RWPE1 (cell line): ENCODE measurements around the gene PHPT1.
"Not testable (repeated sequence)": the region's sequence is repeated elsewhere in the genome, so short reads cannot be mapped to it uniquely, and the experiment has no call there.

Source experiments
- CTCF ChIA-PET: fragments of 350-600 bp; sonication (Branson Sonifier 250); formaldehyde crosslinking; extraction: SDS; loops from one replicate; lab custom pipeline; 2021; lab: Yijun Ruan, JAX
- POLR2A ChIA-PET: fragments of 400-600 bp; formaldehyde crosslinking; extraction: SDS; loops from one replicate; lab custom pipeline; 2020; ENCODE audit warnings: antibody characterized with exemption; ENCODE audit not compliant: low non-redundant PET; lab: Yijun Ruan, JAX
- DNase-seq: peaks from one replicate; pipeline ENCODE4 v3.0.0; 2012; ENCODE audit warnings: low spot score
- H3K27ac ChIP-seq: fragments of 450-650 bp; 2 replicates; pipeline ENCODE4 v1.5.1; 2017
- CTCF ChIP-seq: fragments of 450-650 bp; conservative IDR thresholded peaks from 2 replicates; pipeline ENCODE4 v1.5.1; 2017; ENCODE audit warnings: low read depth, mild to moderate bottlenecking

PHPT1 gene

GRCh38 chr9:136831002-136831719 is 18.0 kb upstream of the PHPT1 start:
- POLR2A ChIA-PET = no interaction called here
- CTCF ChIA-PET = interaction anchor here (0.5 kb wide), 1 partner anchor 160 kb away, joined by 3 read pairs; no protein-coding TSS in a partner anchor

GRCh38 chr9:136831720-136832104 is 17.5 kb upstream of the PHPT1 start:
- DNase-seq = no peak
- ChIA-PET CTCF (interaction anchor here (0.5 to 0.7 kb wide), 3 partner anchors 11 to 106 kb away, joined by 3 read pairs; no protein-coding TSS in a partner anchor), POLR2A (interaction anchor here (0.6 kb wide), 1 partner anchor 26 kb away, joined by 3 read pairs; no protein-coding TSS in a partner anchor)
- peak overlapping the region; percentile 30 for H3K27ac ChIP-seq
- TF ChIP-seq CTCF = no peak

More at GRCh38 chr9:136831002-136831719, 18.0 kb upstream of the PHPT1 start:
- peak overlapping the region; percentile 3; the same call in 1 of the 2 replicates for H3K27ac ChIP-seq
- no peak for TF ChIP-seq CTCF
- no peak for DNase-seq

- peak overlapping the region; percentile 30 for H3K27ac ChIP-seq
- ChIA-PET CTCF (interaction anchor here (0.6 to 1.1 kb wide), 3 partner anchors 9 to 55 kb away, joined by 3 to 5 read pairs (median 3); partner anchors contain the start of gene AJM1), POLR2A (interaction anchor here (0.7 kb wide), 1 partner anchor 115 kb away, joined by 3 read pairs; no protein-coding TSS in a partner anchor)
These were observed 16.6 kb upstream of the PHPT1 start for GRCh38 chr9:136832581-136832980.

GRCh38 chr9:136833381-136834048 is 15.7 kb upstream of the PHPT1 start:
- POLR2A ChIA-PET = not testable (repeated sequence)
- peak overlapping the region; percentile 57 for H3K27ac ChIP-seq

More at GRCh38 chr9:136832581-136832980, 16.6 kb upstream of the PHPT1 start:
- TF ChIP-seq CTCF = no peak
- DNase-seq = no peak

GRCh38 chr9:136835162-136835931 is 13.9 kb upstream of the PHPT1 start:
- peak overlapping the region; percentile 42 for H3K27ac ChIP-seq
- ChIA-PET CTCF (interaction anchor here (0.6 to 1.6 kb wide), 5 partner anchors 8 to 345 kb away, joined by 3 to 6 read pairs (median 4); no protein-coding TSS in a partner anchor), POLR2A (no interaction called here)
- no peak for DNase-seq
- no peak for TF ChIP-seq CTCF

More at GRCh38 chr9:136833381-136834048, 15.7 kb upstream of the PHPT1 start:
- DNase-seq = not testable (repeated sequence)
- CTCF ChIA-PET = interaction anchor here (0.7 to 1.1 kb wide), 2 partner anchors 9 to 10 kb away, joined by 3 to 5 read pairs; partner anchors contain the start of gene AJM1

- POLR2A ChIA-PET = interaction anchor here (0.5 kb wide), 1 partner anchor 13 kb away, joined by 5 read pairs; no protein-coding TSS in a partner anchor
- CTCF ChIA-PET = interaction anchor here (0.7 to 1.6 kb wide), 4 partner anchors 7 to 198 kb away, joined by 3 to 6 read pairs (median 4); partner anchors contain the start of gene PAXX
- TF ChIP-seq CTCF = no peak
- H3K27ac ChIP-seq = peak overlapping the region; percentile 42
- DNase-seq = no peak
These were observed 13.0 kb upstream of the PHPT1 start for GRCh38 chr9:136835932-136836904.
